PC-3 (cell line): ENCODE results near the gene DAB1. TPM values are rescaled to one million over a fixed set of nuclear protein-coding genes. Genes with fewer than 3 reads are reported as not detected.

ENCODE experiments used
- ATAC-seq: fragments of 200-7000 bp; cut with Tn5 transposase; 2 replicates; pipeline ENCODE4 v1.9.1; 2020; ENCODE audit warnings: mild to moderate bottlenecking, moderate library complexity
- BruUV-seq: library from RNA; stranded (reverse); fragments of 400-500 nt; replicated peaks from 2 replicates; lab custom pipeline; 2021; lab: Mats Ljungman, UMichigan
- CTCF ChIA-PET: fragments of 300-600 bp; sonication (Branson Sonifier 250); formaldehyde crosslinking; loops from one replicate; lab custom pipeline; 2022; ENCODE audit warnings: antibody characterized with exemption; lab: Charles Lee
- POLR2A ChIA-PET: fragments of 300-600 bp; sonication (Branson Sonifier 250); formaldehyde crosslinking; loops from one replicate; lab custom pipeline; 2022; ENCODE audit warnings: antibody characterized with exemption; ENCODE audit not compliant: unreplicated experiment; lab: Charles Lee
- DNase-seq: peaks from one replicate; pipeline ENCODE4 v3.0.0-alpha.2; 2015
- H2AFZ ChIP-seq: fragments of 300-600 bp; sonication (generic); 2 replicates; pipeline ENCODE4 v1.6.0; 2016; ENCODE audit warnings: antibody characterized with exemption, low read length
- H3F3A ChIP-seq: fragments of 300-600 bp; sonication (generic); one replicate; pipeline ENCODE4 v1.6.0; 2017; ENCODE audit warnings: antibody characterized with exemption, low read length, control low read depth, mild to moderate bottlenecking; ENCODE audit not compliant: unreplicated experiment
- H3K27ac ChIP-seq: fragments of 300-600 bp; sonication (generic); 2 replicates; pipeline ENCODE4 v1.5.1; 2016; ENCODE audit warnings: mild to moderate bottlenecking, low read length
- H3K27me3 ChIP-seq: fragments of 300-600 bp; sonication (generic); 2 replicates; pipeline ENCODE4 v1.6.1; 2016; ENCODE audit warnings: low read length, mixed read lengths
- H3K36me3 ChIP-seq: fragments of 300-600 bp; sonication (generic); 2 replicates; pipeline ENCODE4 v1.6.1; 2016; ENCODE audit warnings: low read depth, mixed run types, low read length, mixed read lengths
- H3K4me1 ChIP-seq: fragments of 300-600 bp; sonication (generic); 2 replicates; pipeline ENCODE4 v1.5.1; 2016; ENCODE audit warnings: low read length; ENCODE audit not compliant: insufficient read depth
- H3K4me2 ChIP-seq: fragments of 300-600 bp; sonication (generic); 2 replicates; pipeline ENCODE4 v1.6.0; 2016; ENCODE audit warnings: low read length
- H3K4me3 ChIP-seq: fragments of 300-600 bp; sonication (generic); 2 replicates; pipeline ENCODE4 v1.5.1; 2016; ENCODE audit warnings: mild to moderate bottlenecking, low read length, mixed read lengths
- H3K79me2 ChIP-seq: fragments of 300-600 bp; sonication (generic); 2 replicates; pipeline ENCODE4 v1.6.1; 2017; ENCODE audit warnings: low read length, mixed read lengths
- H3K9ac ChIP-seq: fragments of 300-600 bp; sonication (generic); 2 replicates; pipeline ENCODE4 v1.6.0; 2016; ENCODE audit warnings: mild to moderate bottlenecking, low read length
- H3K9me2 ChIP-seq: fragments of 300-600 bp; sonication (generic); replicated peaks from 2 replicates; pipeline ENCODE4 v1.6.1; 2016; ENCODE audit warnings: mixed run types, low read length, mixed read lengths
- H3K9me3 ChIP-seq: fragments of 300-600 bp; sonication (generic); 2 replicates; pipeline ENCODE4 v1.6.1; 2016; ENCODE audit warnings: low read length, mixed read lengths
- H4K20me1 ChIP-seq: fragments of 300-600 bp; sonication (generic); 2 replicates; pipeline ENCODE4 v1.6.1; 2016; ENCODE audit warnings: low read length, mixed read lengths
- EZH2 ChIP-seq: fragments of 300-600 bp; sonication (generic); IDR thresholded peaks from one replicate; pipeline ENCODE4 v1.6.1; 2017; ENCODE audit warnings: antibody characterized with exemption, mild to moderate bottlenecking, low read length; ENCODE audit not compliant: unreplicated experiment
- EZH2phosphoT487 ChIP-seq: fragments of 300-600 bp; sonication (generic); IDR thresholded peaks from 2 replicates; pipeline ENCODE4 v1.6.1; 2018; ENCODE audit warnings: mild to moderate bottlenecking, antibody characterized with exemption, low read length, borderline replicate concordance
- intact Hi-C: fragments of 100-400 bp; cut with micrococcal nuclease; formaldehyde crosslinking; loops from 2 replicates; pipeline ENCODE4 v1.9.0; 2023
- total RNA-seq: library from RNA; depleted of rRNA; stranded (reverse); fragments of >200 nt; gene quantifications from 2 replicates; pipeline ENCODE4 v1.2.3, GENCODE V29; 2014
- TF ChIP-seq, protein P1 (sequence below): fragments of 300-600 bp; sonication (generic); conservative IDR thresholded peaks from 2 replicates; pipeline ENCODE4 v1.5.1; 2017; ENCODE audit warnings: antibody characterized with exemption, low read depth, mild to moderate bottlenecking, low read length

The DAB1 gene
- total RNA-seq, 1 experiment from 2014 or later, result not detected

DNA sequence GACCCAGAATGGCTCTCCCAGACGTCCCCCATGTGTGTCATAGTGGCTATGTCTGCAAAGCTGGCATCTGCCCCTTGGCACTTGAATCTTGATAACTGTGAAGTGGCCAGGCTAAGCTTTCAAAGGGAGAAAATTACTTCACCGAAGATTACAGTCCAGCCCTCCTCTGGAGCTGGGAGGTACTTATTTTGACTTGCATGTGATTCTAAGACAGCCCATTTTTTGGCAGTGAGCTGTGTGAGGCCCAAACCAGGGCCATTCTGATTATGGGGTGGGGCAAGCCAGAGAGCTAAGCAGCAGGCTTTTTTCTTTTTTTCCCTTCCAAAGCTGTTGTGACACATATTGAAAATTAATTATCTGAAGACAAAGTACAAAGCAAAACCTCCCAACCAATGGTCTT is 415.9 kb downstream of the DAB1 start:
- ChIA-PET CTCF (no interaction called here), POLR2A (no interaction called here)
- H2AFZ ChIP-seq, result no peak overlapping the region
- H3K4me3 ChIP-seq, result no peak overlapping the region
- DNase-seq, result no peak
- H3K9me3 ChIP-seq, result no peaks in the 10 kb centered on the region
- no peak for ATAC-seq
- H3K36me3 ChIP-seq, result no peaks in the 10 kb centered on the region
- no peak overlapping the region for H3K27ac ChIP-seq
- H3K9me2 ChIP-seq, result no peaks in the 10 kb centered on the region
- no peaks in the 10 kb centered on the region for H4K20me1 ChIP-seq
- BruUV-seq, result no TSS peak
- H3K4me2 ChIP-seq, result no peak overlapping the region
- H3K9ac ChIP-seq, result no peak overlapping the region
- TF ChIP-seq, protein P1, sequence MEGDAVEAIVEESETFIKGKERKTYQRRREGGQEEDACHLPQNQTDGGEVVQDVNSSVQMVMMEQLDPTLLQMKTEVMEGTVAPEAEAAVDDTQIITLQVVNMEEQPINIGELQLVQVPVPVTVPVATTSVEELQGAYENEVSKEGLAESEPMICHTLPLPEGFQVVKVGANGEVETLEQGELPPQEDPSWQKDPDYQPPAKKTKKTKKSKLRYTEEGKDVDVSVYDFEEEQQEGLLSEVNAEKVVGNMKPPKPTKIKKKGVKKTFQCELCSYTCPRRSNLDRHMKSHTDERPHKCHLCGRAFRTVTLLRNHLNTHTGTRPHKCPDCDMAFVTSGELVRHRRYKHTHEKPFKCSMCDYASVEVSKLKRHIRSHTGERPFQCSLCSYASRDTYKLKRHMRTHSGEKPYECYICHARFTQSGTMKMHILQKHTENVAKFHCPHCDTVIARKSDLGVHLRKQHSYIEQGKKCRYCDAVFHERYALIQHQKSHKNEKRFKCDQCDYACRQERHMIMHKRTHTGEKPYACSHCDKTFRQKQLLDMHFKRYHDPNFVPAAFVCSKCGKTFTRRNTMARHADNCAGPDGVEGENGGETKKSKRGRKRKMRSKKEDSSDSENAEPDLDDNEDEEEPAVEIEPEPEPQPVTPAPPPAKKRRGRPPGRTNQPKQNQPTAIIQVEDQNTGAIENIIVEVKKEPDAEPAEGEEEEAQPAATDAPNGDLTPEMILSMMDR, result no peak
- TF ChIP-seq EZH2phosphoT487 (no peak), EZH2 (no peak)
- no peaks in the 10 kb centered on the region for H3K4me1 ChIP-seq
- H3K27me3 ChIP-seq, result peaks cover 46% of the 10 kb centered on the region; the same call in 1 of the 2 replicates
- no peaks in the 10 kb centered on the region for H3K79me2 ChIP-seq
- intact Hi-C loops, result no loop called here
- H3F3A ChIP-seq, result no peaks in the 10 kb centered on the region

- no peaks in the 10 kb centered on the region for H3K36me3 ChIP-seq
- no peak overlapping the region for H3K4me3 ChIP-seq
- H4K20me1 ChIP-seq, result no peaks in the 10 kb centered on the region
- H3K9me2 ChIP-seq, result no peaks in the 10 kb centered on the region
- TF ChIP-seq EZH2phosphoT487, result no peak
- TF ChIP-seq, protein P1, result no peak
- no peak for TF ChIP-seq EZH2
- no peaks in the 10 kb centered on the region for H3K9me3 ChIP-seq
- no peaks in the 10 kb centered on the region for H3F3A ChIP-seq
- H3K4me1 ChIP-seq, result no peaks in the 10 kb centered on the region
- POLR2A ChIA-PET, result no interaction called here
- no peak overlapping the region for H3K4me2 ChIP-seq
- H3K27me3 ChIP-seq, result peaks cover 42% of the 10 kb centered on the region; the same call in 1 of the 2 replicates
- no peaks in the 10 kb centered on the region for H3K79me2 ChIP-seq
- CTCF ChIA-PET, result no interaction called here
- H2AFZ ChIP-seq, result no peak overlapping the region
- BruUV-seq, result no TSS peak
- DNase-seq (no peak), ATAC-seq (no peak)
- no peak overlapping the region for H3K9ac ChIP-seq
- no peak overlapping the region for H3K27ac ChIP-seq
- intact Hi-C loops, result no loop called here
Measured at GRCh38 chr1:57007472-57007871, 416.4 kb downstream of the DAB1 start.

GRCh38 chr1:57003398-57004139 is 420.3 kb downstream of the DAB1 start:
- Histone ChIP-seq H4K20me1 (no peaks in the 10 kb centered on the region), H3K4me2 (no peak overlapping the region), H2AFZ (no peak overlapping the region), H3K27me3 (peaks cover 40% of the 10 kb centered on the region), H3K9ac (no peak overlapping the region), H3K79me2 (no peaks in the 10 kb centered on the region), H3K4me3 (no peak overlapping the region), H3F3A (no peaks in the 10 kb centered on the region), H3K9me3 (no peaks in the 10 kb centered on the region), H3K9me2 (no peaks in the 10 kb centered on the region), H3K36me3 (no peaks in the 10 kb centered on the region), H3K27ac (no peak overlapping the region), H3K4me1 (no peaks in the 10 kb centered on the region)
- no TSS peak for BruUV-seq
- TF ChIP-seq, protein P1, result no peak
- TF ChIP-seq EZH2phosphoT487 (no peak), EZH2 (no peak)
- DNase-seq (no peak), ATAC-seq (no peak)
- ChIA-PET CTCF (no interaction called here), POLR2A (no interaction called here)
- intact Hi-C loops, result no loop called here
